H1 (cell line): Measurements from ENCODE around the gene EDDM3A.

ENCODE experiments used
- SIX5 ChIP-seq: IDR thresholded peaks from 2 replicates; pipeline ENCODE4 v1.6.1; 2011; ENCODE audit warnings: mild to moderate bottlenecking, low read depth, low read length
- SP1 ChIP-seq: IDR thresholded peaks from 2 replicates; pipeline ENCODE4 v1.6.1; 2011; ENCODE audit warnings: low read depth, low read length

DNA sequence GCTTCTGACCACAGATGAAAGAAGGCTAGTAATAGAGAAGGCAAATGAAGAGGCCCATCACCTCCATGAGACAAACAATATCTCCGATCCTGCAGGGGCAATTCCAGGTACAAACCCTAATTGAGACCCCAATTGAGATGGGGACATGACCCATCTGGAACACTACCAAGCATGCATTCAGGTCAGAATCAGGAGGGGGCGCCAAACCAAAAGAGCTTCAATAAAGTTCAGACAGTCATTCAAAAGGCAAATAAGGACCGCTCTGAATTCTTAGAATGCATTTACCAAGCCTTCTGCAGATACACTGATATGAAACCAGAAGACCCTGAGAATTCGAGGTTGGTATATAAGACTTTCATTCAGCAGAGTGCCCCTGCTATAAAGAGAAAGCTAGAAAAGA is 12.3 kb downstream of the EDDM3A start:
- TF ChIP-seq SIX5 = no peak
- no peak for TF ChIP-seq SP1
